Common myeloid progenitor, CD34-positive (primary cell): ENCODE data around the gene EPHB1.

Source experiments
- CTCF ChIA-PET: fragments of 350-600 bp; sonication (Branson Sonifier 250); formaldehyde crosslinking; loops from one replicate; lab custom pipeline; 2021; ENCODE audit warnings: antibody characterized with exemption; lab: Charles Lee
- POLR2A ChIA-PET: fragments of 350-600 bp; sonication (Branson Sonifier 250); formaldehyde crosslinking; loops from one replicate; lab custom pipeline; 2021; ENCODE audit warnings: antibody characterized with exemption; lab: Charles Lee
- DNase-seq, 3 donors: peaks; one replicate each; pipeline versions ENCODE4 v3.0.0 to v3.0.0-alpha.2; 2013
- H3K27ac ChIP-seq, 2 experiments: 1 replicate in 1 of 2; 2 replicates in 1 of 2; pipeline ENCODE4 v1.7.0; 2013; ENCODE audit warnings: inconsistent platforms in 2 of 2, low read length in 2 of 2, mild to moderate bottlenecking in 2 of 2, low read depth in 1 of 2, moderate library complexity in 1 of 2; ENCODE audit not compliant: severe bottlenecking in 2 of 2, insufficient read depth in 1 of 2, poor library complexity in 1 of 2
- H3K27me3 ChIP-seq, 5 experiments: replicated peaks in 2 of 5; 1 replicate in 3 of 5; 2 replicates in 2 of 5; pipeline versions ENCODE4 v1.6.1 to v1.7.0; 2013; ENCODE audit warnings: low read length in 4 of 5, mild to moderate bottlenecking in 2 of 5, moderate library complexity in 2 of 5, inconsistent platforms in 1 of 5; ENCODE audit not compliant: insufficient read depth in 5 of 5, control insufficient read depth in 4 of 5
- H3K36me3 ChIP-seq, 4 experiments: 1 replicate in 2 of 4; 2 replicates in 2 of 4; pipeline versions ENCODE4 v1.6.1 to v1.7.0; 2013; ENCODE audit warnings: low read length in 3 of 4, control low read depth in 1 of 4, mild to moderate bottlenecking in 1 of 4; ENCODE audit not compliant: control insufficient read depth in 4 of 4, insufficient read depth in 4 of 4
- H3K4me1 ChIP-seq, 4 experiments: 1 replicate in 3 of 4; 2 replicates in 1 of 4; pipeline versions ENCODE4 v1.6.1 to v1.7.1; 2013; ENCODE audit warnings: low read length in 3 of 4, mild to moderate bottlenecking in 3 of 4, control low read depth in 1 of 4, inconsistent platforms in 1 of 4, moderate library complexity in 1 of 4; ENCODE audit not compliant: control insufficient read depth in 4 of 4, insufficient read depth in 4 of 4; ENCODE audit errors: control extremely low read depth in 1 of 4
- H3K4me3 ChIP-seq, 7 experiments: 1 replicate in 4 of 7; 2 replicates in 3 of 7; pipeline versions ENCODE4 v1.5.1 to v1.7.0; 2013; ENCODE audit warnings: mild to moderate bottlenecking in 7 of 7, low read length in 6 of 7, moderate library complexity in 6 of 7, inconsistent platforms in 2 of 7, low read depth in 2 of 7, control low read depth in 1 of 7; ENCODE audit not compliant: insufficient read depth in 4 of 7, control insufficient read depth in 1 of 7; ENCODE audit errors: extremely low read depth in 1 of 7
- H3K9me3 ChIP-seq, 5 experiments: 1 replicate in 4 of 5; 2 replicates in 1 of 5; pipeline versions ENCODE4 v1.6.1 to v1.7.1; 2013; ENCODE audit warnings: low read length in 4 of 5, mild to moderate bottlenecking in 2 of 5, inconsistent platforms in 1 of 5, low read depth in 1 of 5, moderate library complexity in 1 of 5; ENCODE audit not compliant: control insufficient read depth in 4 of 5, insufficient read depth in 2 of 5; ENCODE audit errors: control extremely low read depth in 1 of 5
- WGBS: methylation state at CpG from one replicate; pipeline ENCODE4 v1.1.5; 2013; ENCODE audit not compliant: insufficient coverage; 5-methylcytosine and 5-hydroxymethylcytosine counted together

EPHB1 gene

DNA sequence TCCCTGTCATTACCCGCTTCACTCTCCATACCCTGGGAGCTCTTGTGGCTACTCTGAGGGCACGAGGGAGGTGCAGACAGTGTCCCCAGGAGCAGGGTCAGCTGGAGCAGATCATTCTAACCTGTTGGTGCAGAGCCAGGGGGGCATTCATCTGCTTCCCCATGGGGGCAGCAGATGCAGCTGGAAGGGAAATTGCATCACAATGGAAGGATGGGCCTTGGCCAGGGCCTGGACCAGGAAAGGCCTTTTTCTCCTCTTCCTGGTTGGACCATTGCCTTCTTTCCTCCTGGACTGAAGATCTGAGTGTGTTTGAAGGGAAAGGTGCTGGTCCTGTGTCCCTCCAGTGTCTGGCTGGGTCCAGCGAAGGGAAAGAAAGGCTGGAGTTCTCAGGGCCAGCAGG is 55.7 kb downstream of the EPHB1 start:
- Histone ChIP-seq H3K4me3 (no peak overlapping the region), H3K27me3 (peaks cover 0 to 3% (median 0%) of the 10 kb centered on the region in 5 experiments), H3K9me3 (no peaks in the 10 kb centered on the region), H3K36me3 (no peaks in the 10 kb centered on the region), H3K27ac (no peak overlapping the region), H3K4me1 (peaks cover 0 to 11% (median 9%) of the 10 kb centered on the region in 4 experiments)
- 83% methylated on average over 1 of the region's 3 CpGs for WGBS
- POLR2A ChIA-PET: no interaction called here
- CTCF ChIA-PET: interaction anchor here (0.7 to 1.9 kb wide), 2 partner anchors 11 to 15 kb away, joined by 3 read pairs; no protein-coding TSS in a partner anchor
- DNase-seq: no peak

- no peak for DNase-seq
- Histone ChIP-seq H3K27me3 (peaks cover 0 to 3% (median 0%) of the 10 kb centered on the region in 5 experiments), H3K4me1 (peaks cover 0 to 11% (median 9%) of the 10 kb centered on the region in 4 experiments), H3K4me3 (no peak overlapping the region), H3K36me3 (no peaks in the 10 kb centered on the region), H3K27ac (no peak overlapping the region), H3K9me3 (no peaks in the 10 kb centered on the region)
- POLR2A ChIA-PET: no interaction called here
- WGBS: 100% methylated on average over 3 of the region's 4 CpGs
- CTCF ChIA-PET: no interaction called here
These were observed 57.1 kb downstream of the EPHB1 start for GRCh38 chr3:134852132-134852531.

DNA sequence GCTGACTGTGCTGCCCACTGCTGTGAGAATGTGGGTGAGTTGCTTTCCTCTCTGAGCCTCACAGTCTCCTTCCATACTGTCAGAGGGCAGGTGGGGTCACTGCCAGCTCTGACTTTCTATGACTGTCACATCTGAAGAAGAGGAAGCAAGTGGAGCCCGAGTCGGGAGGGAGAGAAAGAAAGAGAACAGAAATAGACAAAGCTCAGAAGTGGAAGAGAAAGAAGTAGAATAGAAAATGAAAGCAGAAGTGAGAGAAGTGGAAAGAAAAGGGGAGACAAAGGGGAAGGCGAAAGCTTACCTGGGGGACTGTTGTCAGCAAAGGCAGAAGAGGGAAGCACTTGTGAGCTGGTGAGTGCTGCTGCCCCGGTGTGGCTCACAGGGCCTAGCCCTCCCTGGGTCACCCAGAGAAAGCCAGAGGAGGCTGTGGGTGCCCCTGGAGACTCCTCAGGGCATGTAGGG is 57.9 kb downstream of the EPHB1 start:
- CTCF ChIA-PET: interaction anchor here (1.2 kb wide), 1 partner anchor 18 kb away, joined by 3 read pairs; no protein-coding TSS in a partner anchor
- POLR2A ChIA-PET: no interaction called here
- 0% methylated on average over 2 of the region's 4 CpGs for WGBS
- H3K4me3 ChIP-seq: peak overlapping the region in 2 of 7 experiments; percentile 19 to 42
- peak; percentile 16 to 76 (median 63) for DNase-seq
- H3K4me1 ChIP-seq: peaks cover 0 to 11% (median 9%) of the 10 kb centered on the region in 4 experiments
- peak overlapping the region in 1 of 2 experiments; percentile 59 for H3K27ac ChIP-seq
- no peaks in the 10 kb centered on the region for H3K9me3 ChIP-seq
- no peaks in the 10 kb centered on the region for H3K36me3 ChIP-seq
- no peaks in the 10 kb centered on the region for H3K27me3 ChIP-seq

DNA sequence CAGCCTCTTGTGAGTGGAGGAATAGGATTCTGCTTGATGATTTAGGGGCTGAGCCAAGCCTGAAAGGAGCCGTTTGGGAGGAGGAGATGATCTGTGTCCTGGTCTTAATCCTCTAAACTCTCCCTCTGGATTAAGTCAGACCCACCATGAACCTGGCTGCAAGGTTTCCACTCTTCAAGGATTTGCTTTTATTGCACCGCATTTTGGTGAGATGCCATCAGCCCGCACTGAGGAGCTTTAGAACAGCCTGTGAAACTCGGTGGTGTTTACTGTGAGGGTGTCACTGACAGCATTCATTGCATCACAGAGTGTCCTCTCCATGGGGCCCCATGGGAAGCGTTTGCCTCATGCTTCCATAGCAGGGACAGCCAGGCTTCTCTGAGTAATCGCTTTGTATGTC is 59.2 kb downstream of the EPHB1 start:
- no peak overlapping the region for H3K27ac ChIP-seq
- no peaks in the 10 kb centered on the region for H3K36me3 ChIP-seq
- no peak for DNase-seq
- no peak overlapping the region for H3K4me3 ChIP-seq
- H3K27me3 ChIP-seq: no peaks in the 10 kb centered on the region
- 93% methylated on average over 6 of the region's 6 CpGs for WGBS
- CTCF ChIA-PET: no interaction called here
- no peaks in the 10 kb centered on the region for H3K9me3 ChIP-seq
- peaks cover 0 to 11% (median 9%) of the 10 kb centered on the region in 4 experiments for H3K4me1 ChIP-seq
- POLR2A ChIA-PET: no interaction called here

- H3K4me1 ChIP-seq: peaks cover 0 to 11% (median 9%) of the 10 kb centered on the region in 4 experiments
- DNase-seq: no peak
- H3K36me3 ChIP-seq: no peaks in the 10 kb centered on the region
- no peaks in the 10 kb centered on the region for H3K9me3 ChIP-seq
- CTCF ChIA-PET: interaction anchor here (0.9 kb wide), 1 partner anchor 27 kb away, joined by 3 read pairs; no protein-coding TSS in a partner anchor
- 96% methylated on average over 7 of the region's 7 CpGs for WGBS
- POLR2A ChIA-PET: no interaction called here
- no peak overlapping the region for H3K4me3 ChIP-seq
- no peaks in the 10 kb centered on the region for H3K27me3 ChIP-seq
- no peak overlapping the region for H3K27ac ChIP-seq
These were observed 62.3 kb downstream of the EPHB1 start for GRCh38 chr3:134857356-134857755.

GRCh38 chr3:134857776-134858362 is 62.8 kb downstream of the EPHB1 start:
- ChIA-PET POLR2A (no interaction called here), CTCF (interaction anchor here (0.9 to 1.8 kb wide), 2 partner anchors 27 to 646 kb away, joined by 3 to 5 read pairs; no protein-coding TSS in a partner anchor)
- peaks cover 0 to 11% (median 8%) of the 10 kb centered on the region in 4 experiments for H3K4me1 ChIP-seq
- no peak overlapping the region for H3K4me3 ChIP-seq
- no peaks in the 10 kb centered on the region for H3K27me3 ChIP-seq
- H3K9me3 ChIP-seq: no peaks in the 10 kb centered on the region
- DNase-seq: no peak
- H3K36me3 ChIP-seq: no peaks in the 10 kb centered on the region
- no peak overlapping the region for H3K27ac ChIP-seq

- ChIA-PET POLR2A (no interaction called here), CTCF (interaction anchor here (1.4 to 1.8 kb wide), 2 partner anchors 9 to 645 kb away, joined by 3 to 5 read pairs; no protein-coding TSS in a partner anchor)
- Histone ChIP-seq H3K9me3 (no peaks in the 10 kb centered on the region), H3K27ac (no peak overlapping the region), H3K36me3 (no peaks in the 10 kb centered on the region), H3K4me1 (peaks cover 0 to 5% (median 2%) of the 10 kb centered on the region in 4 experiments), H3K4me3 (no peak overlapping the region), H3K27me3 (no peaks in the 10 kb centered on the region)
- peak in 1 of 3 donors; percentile 3 for DNase-seq
- 53% methylated on average over 5 of the region's 7 CpGs for WGBS
These were observed 63.5 kb downstream of the EPHB1 start for GRCh38 chr3:134858441-134859035.
